GM18909 (cell line): ENCODE results near the gene NIT2.

Experiments used
- ATAC-seq: cut with Tn5 transposase; IDR thresholded peaks from one replicate; pipeline ENCODE4 v1.9.1; 2021; ENCODE audit warnings: mild to moderate bottlenecking; ENCODE audit not compliant: unreplicated experiment, poor library complexity

NIT2 gene

DNA sequence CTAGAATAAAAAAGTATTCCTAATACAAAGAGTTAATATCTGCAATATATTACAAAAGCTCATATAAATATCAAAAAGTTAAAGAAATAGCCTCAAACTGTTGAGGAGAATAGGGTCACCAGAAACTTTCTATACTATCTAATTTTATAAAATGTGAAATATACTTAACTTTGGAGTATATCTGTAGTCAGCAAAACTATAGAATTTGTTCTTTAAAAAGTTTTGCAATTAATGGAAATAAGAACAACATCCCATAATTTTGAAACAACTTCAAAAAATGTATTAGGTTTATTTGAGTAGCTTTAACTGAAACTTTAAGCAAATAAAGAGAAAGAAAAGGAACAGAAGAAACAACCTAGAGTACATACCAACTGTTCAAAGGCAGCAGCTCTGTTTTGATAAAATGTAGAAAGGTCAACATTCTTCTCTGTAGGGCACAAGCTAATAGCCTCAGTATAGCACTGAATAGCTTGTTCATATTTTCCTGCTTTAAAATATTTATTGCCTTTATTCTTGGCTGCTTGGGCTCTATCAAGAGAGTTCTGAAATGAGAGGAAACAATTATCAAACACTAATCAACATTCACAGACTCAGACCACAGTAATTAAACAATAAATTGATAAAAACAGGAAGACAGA is 52.0 kb downstream of the NIT2 start:
- no peak for ATAC-seq

DNA sequence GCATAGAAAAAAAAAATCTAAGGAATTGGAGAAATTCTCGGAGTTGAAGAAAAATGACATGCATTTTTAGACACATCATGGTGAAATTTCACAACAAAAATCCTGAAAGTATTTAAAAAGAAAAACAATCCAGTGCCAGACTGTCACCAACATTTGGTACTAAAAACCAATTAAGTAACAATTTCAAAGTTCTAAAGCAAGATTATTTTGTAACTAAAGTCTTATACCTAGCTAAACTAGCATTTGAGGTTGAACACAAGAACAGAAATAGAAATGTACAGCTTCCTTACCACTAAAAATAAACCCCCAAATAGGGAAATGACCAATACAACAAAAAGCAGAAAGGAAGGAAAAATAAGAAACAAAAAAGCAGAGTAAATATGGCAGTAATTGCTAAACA is 54.5 kb downstream of the NIT2 start:
- no peak for ATAC-seq

DNA sequence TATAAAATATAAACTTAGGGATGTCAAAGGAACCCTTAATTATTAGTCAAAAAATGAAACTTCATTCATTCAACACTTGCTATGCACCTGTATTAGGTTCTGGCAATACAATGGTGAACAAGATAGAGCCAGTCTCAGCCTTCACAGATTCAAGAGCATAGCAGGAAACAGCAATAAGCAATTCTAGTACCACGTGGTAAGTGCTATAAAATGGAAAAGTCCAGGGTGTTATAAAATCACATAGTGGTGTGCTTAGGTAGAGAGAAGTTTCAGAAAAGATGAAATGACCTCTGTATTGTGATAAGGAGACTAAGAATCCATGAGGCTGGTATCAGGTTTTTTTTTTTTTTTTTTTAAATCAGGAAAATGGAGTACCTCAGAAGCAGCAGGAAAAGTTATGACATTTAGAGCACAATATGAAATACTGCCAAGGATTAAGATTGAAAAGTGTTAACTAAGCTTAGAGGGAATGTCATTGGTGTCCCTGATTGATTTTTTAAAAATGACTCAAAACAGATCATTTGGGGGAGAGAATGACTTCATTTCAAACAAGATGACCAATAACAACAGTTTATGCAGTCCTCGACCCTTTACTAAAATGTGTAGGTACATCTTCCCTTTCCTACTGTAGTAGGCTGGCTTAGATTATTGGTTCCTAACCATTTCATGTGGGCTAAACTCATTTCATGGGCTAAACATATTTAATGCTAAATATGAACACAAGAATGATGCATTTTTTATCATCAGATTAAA is 61.3 kb downstream of the NIT2 start:
- ATAC-seq = no peak

DNA sequence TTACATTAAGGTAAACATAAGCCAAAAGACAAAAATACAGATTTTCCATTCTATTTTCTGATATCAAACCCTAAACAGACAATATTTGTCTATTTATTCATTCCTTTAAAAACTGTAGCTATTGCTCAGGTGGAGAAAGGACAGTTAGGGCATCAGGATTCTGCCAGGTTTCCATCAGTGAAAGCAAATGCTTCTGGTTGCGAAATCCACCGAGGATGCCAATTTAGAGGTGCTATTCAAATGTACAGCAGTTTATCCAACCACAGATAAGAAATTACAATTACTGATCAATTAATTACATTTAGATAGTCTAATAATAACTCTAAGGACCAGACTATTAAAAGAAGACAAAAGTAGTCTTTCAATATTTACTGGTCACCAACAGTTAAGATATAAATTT is 62.4 kb downstream of the NIT2 start:
- no peak for ATAC-seq

DNA sequence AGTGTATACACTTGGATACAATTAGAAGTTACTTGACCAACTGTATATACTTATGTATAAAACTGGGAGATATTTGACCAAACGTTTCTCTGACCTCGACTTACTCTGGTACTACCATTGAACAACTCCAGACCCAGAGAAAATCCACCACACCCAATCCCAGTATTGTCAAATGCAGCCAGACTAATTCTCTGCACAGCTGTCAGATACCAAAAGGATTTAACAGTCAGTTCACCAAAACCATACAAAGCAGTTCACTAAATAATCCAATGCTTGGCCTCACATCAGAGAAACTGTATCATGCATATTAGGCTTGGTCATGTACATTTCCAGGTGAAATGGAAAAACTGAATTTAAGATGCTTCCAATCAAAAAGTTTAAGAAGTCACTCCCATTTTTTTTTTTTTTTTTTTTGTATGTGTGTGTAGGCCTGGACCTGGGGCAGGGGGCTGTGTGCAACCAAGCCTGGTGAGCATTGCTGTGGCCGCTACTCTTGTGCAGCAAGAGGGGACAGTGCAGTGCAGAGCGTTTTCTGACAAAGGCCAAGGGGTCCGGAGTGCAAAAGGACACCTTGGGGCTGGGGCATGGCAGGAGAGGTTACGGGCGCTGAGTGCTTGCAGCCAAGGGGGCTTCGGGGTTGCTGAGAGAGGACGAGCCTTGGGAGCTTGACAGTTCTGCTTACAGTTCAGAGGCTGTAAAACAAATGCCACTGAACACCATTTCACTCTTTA is 64.9 kb downstream of the NIT2 start:
- no peak for ATAC-seq

DNA sequence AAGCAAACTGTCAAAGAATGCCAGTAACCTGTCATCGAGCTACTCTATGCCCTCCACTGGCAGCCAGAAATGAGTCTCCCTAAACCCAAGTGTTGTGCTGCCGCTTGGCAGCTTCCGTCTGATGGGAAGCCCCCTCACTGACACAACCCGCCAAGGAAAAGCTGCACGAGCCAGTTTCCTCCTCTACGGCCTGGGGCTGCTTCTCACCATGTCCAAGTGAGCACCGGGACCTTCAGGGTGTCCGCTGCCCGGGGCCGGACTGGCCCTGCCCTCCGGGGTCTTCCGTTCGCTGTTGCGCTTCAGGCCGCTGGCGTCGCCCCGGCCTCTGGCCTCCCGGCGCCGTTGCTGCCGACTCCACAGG is 65.8 kb downstream of the NIT2 start:
- peak; percentile 21 for ATAC-seq

DNA sequence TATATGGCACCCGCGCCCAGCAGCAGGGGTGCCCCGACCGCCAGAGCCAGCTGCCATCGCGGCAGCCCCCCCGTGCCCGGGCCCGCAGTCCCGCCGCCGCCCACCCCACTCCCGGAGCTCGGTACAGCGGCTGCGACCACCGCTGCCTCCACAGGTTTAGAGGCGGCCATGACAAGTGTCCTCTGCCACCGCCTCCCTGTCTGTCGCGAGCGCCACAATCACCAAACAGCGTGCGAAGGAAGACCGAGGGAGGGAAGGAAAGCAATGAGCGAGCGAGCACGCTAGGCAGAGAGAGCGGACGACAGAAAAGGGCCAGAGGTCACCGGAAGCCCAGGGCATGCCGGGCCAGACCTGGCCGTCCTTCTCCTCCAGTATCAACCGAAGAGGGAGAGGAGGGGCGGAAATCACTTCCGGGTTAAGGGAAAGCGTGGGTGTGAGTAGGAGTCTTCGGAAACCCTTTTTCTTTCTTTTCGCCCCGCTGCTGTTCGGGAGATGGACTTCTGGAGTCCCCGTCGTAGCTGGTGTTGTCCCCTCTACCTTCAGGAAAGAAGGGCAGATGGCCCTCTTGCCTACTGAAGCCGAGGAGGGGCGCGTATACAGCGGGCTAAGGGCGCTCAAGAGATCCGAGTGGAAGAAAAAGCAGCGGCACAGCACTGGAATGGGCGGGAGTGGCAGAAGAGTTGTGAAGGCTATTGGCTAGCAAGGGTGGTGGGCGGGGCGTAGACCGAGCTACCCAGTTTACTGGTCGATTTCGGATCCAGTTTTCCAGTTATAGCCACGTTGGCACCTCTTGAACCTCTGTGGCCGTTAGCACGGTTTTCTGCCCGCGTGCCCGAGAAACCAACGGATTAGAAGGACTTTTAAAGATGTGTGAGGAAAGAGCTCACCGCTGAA is 66.5 kb downstream of the NIT2 start, which contains the start of the genes LNP1 and TOMM70:
LNP1 (plus strand) TSS at position 760 of the 894 bp plus-strand sequence. CDS start 28,191 bp downstream, outside the sequence.
TOMM70 (minus strand) TSS at position 310 of the 894 bp plus-strand sequence; CDS start at position 170, 140 bp downstream.
- peak; percentile 92 for ATAC-seq

DNA sequence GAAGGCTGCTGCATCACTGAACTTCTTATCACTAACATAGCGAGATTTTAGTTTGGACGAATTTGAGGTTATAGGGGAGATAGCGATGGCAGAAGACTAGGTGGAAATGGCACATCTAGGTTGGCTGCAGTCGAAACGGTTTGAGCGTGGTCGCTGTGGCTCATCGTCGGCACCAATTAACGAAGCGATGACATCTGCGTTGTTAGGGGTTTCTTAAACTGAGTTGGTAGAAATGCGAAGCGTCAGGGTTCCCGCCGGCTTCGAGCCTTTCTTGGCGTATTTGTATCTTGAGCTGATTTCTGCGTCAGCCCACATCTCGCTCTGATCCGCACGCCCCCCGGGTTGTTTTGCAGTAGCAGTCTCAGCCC is 67.1 kb downstream of the NIT2 start:
- peak; percentile 22 for ATAC-seq

DNA sequence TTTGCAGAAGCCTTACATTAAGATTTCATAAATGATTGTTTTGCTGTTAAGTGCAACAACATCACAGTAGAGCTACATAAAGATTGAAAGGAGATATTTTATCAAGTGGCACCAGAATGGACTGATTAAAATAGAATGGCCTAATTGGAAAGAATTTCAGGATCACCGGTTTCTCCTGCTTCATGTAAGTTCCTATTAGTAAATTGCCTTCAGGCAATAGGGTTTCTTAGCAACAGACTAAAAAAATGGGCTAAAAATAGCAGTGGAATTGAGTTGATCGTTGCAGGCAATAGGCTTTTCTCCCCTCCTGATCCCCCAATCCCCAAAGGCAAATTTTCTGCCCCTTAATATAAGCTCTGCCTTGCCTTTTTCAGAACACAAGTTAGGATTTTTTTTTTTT is 67.7 kb downstream of the NIT2 start:
- ATAC-seq = no peak

DNA sequence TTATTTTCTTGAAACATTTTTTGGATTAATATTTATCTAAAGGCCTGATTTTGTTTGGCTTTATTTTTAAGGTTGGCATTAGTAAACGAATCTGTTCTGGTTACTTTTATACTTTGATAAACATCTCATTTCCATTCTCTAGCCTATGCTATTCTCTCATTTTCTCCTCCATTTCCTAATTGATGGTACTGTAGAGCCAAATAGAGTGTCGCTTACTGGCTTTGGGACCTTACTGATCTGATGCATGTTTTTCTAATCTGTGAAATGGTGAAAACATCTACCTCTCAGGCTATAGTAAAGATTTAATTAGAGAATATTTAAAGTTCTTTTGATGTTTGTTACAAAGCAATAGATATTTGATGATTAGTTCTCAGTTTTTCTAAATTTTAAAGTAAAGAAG is 68.3 kb downstream of the NIT2 start:
- no peak for ATAC-seq

DNA sequence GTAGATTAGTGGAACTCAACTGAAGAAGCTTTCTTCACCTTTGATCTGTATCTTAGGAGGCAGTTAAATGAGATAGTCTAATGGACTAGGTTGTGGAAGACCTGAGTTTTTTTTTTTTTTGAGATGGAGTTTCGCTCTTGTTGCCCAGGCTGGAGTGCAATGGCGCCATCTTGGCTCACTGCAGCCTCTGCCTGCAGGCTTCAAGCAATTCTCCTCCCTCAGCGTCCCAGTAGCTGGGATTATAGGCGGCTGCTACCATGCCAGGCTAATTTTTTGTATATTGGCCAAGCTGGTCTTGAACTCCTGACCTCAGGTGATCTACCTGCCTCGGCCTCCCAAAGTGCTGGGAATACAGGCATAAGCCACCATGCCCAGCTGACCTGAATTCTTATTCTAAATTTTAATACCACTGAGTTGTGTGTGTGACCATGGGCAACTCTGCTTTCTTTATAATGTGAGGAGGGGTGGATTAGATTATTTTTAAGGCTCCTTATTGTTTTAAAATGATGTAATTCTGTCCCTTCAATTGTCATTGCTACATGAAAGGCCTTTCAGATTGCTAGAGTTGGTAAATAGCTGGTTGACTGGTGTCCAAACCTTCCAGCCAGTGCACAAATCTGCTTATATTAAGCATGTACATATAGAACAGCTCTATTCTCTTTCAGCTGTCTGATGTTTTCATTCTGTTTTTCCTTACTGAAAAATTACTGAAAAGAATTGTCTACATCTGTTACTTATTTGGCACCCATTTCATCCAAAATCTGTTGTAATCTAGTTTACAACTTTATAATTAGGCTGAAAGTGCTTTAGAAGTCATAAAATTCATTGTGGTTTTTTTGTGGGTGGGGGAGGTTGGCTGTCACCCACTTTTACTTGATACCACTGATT is 69.0 kb downstream of the NIT2 start:
- ATAC-seq = no peak

DNA sequence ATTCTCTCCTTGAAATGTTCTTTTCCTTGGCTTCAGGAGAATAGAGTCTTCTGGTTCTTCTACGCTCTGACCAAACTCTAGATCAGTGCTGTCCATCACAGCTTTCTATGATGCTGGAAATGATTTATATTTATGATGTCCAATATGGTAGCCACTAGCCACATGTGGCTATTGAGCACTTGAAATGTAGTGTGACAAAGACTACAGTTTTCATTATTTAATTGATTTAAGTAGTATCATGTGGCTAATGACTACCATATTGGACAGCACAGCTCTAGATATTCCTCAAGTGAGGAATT is 69.6 kb downstream of the NIT2 start:
- no peak for ATAC-seq

DNA sequence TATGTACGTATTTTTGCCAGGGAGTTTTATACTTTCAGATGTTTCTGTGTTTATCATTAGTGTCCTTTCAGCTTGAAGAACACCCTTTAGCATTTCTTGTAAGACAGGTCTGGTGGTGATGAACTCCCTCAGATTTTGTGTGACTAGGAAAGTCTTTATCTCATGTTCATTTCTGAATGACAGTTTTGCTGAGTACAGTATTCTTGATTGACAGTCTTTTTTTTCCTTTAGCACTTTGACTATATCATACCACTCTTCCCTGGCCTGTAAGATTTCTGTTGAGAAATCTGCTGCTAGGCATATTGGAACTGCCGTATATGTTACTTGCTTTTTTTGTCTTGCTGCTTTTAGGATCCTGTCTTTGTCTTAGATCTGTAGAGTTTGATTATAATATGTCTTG is 72.6 kb downstream of the NIT2 start:
- ATAC-seq = no peak

DNA sequence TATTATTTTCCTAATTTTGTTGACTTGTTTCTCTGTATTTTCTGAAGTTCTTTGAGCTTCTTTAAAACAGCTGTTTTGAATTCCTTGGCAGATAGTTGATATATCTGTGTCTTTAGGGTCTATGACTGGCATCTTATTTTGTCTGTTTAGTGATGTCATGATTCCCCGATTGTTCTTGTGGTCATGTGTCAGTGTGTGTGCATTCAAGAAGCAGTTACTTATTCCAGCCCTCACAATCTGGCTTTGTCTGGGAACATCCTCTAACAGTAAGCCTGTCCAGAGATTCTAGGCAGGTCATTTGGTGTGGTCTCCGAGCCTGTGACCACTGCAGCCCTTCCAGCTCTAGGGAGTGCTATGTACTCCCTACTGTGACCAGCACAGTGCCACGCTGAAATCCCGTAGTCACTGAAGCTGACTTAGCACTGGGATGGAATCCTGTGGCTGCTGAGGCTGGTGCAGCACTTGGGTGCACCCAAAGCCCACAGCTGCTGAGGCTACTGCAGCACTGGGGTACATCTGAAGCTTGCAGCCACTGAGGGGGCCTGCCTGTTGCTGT is 73.5 kb downstream of the NIT2 start:
- ATAC-seq = no peak
